ENCODE results near the gene EGLN1.

Gene EGLN1

DNA sequence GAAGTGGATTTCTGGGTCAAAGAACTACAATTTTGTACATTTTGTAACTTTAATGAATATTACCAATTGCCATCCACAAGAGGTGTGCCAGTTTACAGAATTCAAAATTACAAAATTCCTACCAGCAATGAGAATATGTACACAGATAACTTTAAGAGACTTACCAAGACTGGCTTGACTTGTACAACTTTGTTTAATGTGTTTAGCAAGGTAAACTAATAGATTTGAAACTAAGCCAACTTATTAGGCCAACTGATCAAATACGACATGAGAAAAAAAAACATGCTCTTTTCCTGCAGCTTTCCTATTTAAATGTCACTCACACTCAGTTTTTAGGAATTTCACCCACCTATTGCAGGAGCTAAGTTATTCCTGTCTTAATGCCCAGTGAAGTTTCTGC lies 95.8 kb downstream of the EGLN1 start:
- DNase-seq (ENCODE audit: low spot score): no peak

DNA sequence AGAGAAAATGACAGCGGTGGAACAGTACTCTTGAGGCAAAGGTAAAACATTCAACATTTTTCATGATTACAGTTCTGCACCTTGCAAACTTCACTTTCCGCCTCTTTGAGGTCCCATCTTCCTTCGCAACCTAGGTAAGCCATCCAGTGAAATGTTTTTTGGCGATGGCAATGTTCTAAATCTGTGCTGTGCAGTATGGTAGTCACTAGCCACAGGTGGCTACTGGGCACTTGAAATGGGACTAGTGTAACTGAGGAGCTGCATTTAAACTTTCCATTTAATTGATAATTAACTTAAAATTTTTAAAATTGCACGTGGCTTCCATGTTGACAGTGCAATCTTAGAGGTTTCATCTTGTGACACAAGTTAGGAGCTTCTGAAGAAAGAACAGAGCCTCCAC lies 97.4 kb downstream of the EGLN1 start:
- no peak for DNase-seq (ENCODE audit: low spot score)

DNA sequence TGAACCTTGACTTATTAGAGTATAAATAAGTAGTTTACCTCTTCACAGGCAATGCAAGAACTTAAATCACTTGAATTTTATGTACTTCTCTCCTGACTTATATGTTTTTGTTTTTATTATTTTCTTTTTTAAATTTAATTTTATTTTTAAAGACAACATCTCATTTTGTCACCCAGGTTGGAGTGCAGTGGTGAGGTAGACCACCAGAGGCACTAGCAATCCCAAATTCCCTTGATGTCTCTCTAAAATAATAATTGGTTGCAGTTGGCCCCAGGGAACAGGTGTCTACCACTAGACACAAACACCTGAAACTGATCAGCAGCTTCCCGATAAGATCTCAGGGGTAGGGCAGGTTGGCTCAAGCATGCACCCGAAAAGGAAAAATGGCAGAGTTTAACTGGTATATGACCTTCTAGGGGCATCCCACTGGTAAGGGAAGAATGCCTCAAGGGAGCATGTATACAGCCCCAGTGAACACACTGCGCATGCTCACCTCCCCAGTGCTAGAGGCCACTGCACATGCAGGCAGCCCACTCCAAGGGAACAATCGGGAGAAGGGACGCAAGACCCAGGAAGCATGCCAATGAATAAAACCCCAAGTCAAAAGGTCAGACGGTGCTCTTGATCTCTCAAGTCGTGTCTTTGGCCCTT lies 99.1 kb downstream of the EGLN1 start:
- no peak for DNase-seq (ENCODE audit: low spot score)

DNA sequence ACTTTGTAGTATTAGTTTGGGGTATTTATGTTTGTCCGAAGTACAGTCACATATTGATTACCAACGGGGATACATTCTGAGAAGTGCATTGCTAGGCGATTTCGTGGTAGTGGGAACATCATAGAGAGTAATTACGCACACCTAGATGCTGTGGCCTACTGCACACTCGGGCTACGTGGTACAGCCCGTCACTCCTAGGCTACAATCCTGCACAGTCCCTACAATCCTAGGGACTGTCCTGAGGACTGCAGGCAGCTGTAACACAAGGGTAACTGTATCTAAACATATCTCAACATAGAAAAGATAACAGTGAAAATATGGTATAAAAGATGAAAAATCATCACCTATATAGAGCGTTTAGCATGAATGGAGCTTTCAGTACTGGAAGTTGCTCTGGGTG lies 103.0 kb downstream of the EGLN1 start:
- DNase-seq (ENCODE audit: low spot score): no peak

DNA sequence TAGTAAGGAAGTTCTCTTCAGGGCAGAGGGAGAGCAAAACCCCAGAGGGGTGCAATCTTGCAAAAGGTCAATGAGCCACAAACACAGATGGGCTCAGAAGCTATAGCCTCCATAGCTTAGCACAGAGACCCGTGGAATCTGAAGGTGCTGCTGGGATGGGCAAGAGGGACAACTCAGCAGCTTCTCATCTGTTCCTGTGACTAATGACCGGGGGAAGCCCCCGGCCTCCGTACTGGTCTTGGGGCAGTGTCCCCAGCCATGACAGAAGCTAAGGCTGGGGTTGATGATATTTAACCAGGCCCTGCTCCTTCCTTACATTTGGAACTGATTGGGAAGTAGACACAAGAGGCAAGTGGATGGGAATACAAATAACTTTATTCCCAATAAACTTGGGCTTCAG lies 103.5 kb downstream of the EGLN1 start:
- DNase-seq (ENCODE audit: low spot score): no peak

DNA sequence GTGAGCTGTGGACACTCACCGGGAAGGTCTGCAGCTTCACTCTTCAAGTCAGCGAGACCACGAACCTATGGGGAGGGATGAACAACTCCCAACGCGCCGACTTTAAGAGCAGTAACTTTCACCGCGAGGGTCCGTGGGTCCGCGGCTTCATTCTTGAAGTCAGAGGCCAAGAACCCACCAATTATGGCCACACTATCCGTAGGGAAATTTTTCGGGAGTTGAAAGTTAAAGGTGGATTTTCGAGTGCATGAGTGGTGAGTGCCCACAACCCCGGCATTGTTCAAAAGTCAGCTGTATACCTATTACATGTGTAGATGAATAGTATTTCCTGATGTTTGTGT lies 104.1 kb downstream of the EGLN1 start:
- no peak for DNase-seq (ENCODE audit: low spot score)

DNA sequence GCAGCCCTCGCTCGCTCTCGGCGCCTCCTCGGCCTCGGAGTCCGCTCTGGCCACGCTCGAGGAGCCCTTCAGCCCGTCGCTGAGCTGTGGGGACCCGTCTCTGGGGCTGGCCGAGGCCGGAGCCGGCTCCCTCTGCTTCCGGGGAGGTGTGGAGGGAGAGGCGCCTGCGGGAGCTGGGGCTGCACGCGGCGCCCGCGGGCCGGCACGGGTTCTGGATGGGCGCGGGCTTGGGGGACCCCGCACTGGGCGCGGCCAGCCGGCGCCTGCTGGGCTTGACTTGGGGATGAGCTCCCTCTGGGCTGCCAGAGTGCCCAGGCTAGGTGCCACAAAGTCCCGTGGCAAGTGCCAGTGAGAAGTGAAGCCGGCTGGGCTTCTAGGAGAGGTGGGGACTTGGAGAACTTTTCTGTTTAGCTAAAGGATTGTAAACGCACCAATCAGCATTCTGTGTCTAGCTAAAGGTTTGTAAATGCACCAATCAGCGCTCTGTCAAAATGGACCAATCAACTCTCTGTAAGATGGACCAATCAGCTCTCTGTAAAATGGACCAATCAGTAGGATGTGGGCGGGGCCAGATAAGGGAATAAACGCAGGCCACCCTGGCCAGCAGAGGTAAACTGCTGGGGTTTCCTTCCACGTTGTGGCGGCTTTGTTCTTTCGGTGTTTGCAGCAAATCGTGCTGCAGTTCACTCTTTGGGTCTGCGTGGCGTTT lies 104.6 kb downstream of the EGLN1 start:
- no peak for DNase-seq (ENCODE audit: low spot score)

DNA sequence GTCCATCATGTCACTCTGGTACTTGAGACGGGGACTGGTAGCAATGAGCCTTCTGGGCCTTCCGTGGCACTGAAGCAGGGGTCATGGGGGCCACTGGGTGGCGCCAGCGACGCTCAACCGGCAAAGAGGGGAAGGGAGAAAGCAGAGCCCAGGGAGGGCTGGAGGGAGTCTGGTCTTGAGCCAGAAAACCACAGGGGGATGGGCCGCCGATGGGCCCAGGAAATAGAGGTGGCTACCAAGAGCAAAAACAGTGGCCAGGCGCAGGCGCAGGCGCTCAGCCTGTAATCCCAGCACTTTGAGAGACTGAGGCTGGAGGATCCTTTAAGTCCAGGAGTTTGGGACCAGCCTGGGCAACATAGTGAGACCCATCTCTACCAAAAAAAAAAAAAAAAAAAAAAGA lies 106.2 kb downstream of the EGLN1 start:
- DNase-seq (ENCODE audit: low spot score): no peak

Data from globus pallidus (tissue), 1 donor.